GM12892 (cell line): ENCODE data around the gene CPNE1.

Experiments used
- DNase-seq: peaks from one replicate; pipeline ENCODE4 v3.0.0; 2011; ENCODE audit not compliant: insufficient read length
- FAIRE-seq: peaks from 2 replicates; lab custom pipeline; 2011; peaks lifted over from hg19 to GRCh38; lab: Jason Lieb, UNC
- POLR2A ChIP-seq: IDR thresholded peaks from 2 replicates; pipeline ENCODE4 v1.6.1; 2011; ENCODE audit warnings: low read depth, low read length, control low read depth
- POLR2AphosphoS5 ChIP-seq: IDR thresholded peaks from 2 replicates; pipeline ENCODE4 v1.6.1; 2011; ENCODE audit warnings: low read depth, low read length, control low read depth
- TAF1 ChIP-seq: IDR thresholded peaks from 2 replicates; pipeline ENCODE4 v1.6.1; 2011; ENCODE audit warnings: low read depth, mild to moderate bottlenecking, control low read depth, low read length, borderline replicate concordance

Gene CPNE1

GRCh38 chr20:35643045-35643444 lies 21.7 kb downstream of the CPNE1 start:
- FAIRE-seq = no peak
- TF ChIP-seq POLR2AphosphoS5 (no peak), POLR2A (no peak), TAF1 (no peak)
- no peak for DNase-seq

GRCh38 chr20:35641743-35642142 lies 23.0 kb downstream of the CPNE1 start:
- no peak for FAIRE-seq
- DNase-seq = no peak

GRCh38 chr20:35640724-35641123 lies 24.0 kb downstream of the CPNE1 start:
- TF ChIP-seq TAF1 = no peak
- TF ChIP-seq POLR2A = no peak
- no peak for TF ChIP-seq POLR2AphosphoS5

More at GRCh38 chr20:35641743-35642142, 23.0 kb downstream of the CPNE1 start:
- TF ChIP-seq TAF1 (no peak), POLR2A (no peak), POLR2AphosphoS5 (no peak)

GRCh38 chr20:35638751-35639150 lies 25.9 kb downstream of the CPNE1 start:
- no peak for TF ChIP-seq TAF1
- TF ChIP-seq POLR2AphosphoS5 = no peak
- no peak for TF ChIP-seq POLR2A
- DNase-seq (no peak), FAIRE-seq (no peak)

More at GRCh38 chr20:35640724-35641123, 24.0 kb downstream of the CPNE1 start:
- FAIRE-seq (no peak), DNase-seq (no peak)

- TF ChIP-seq TAF1 = no peak
- TF ChIP-seq POLR2AphosphoS5 = no peak
- TF ChIP-seq POLR2A = no peak
- FAIRE-seq = no peak
- DNase-seq = no peak
These were observed 27.4 kb downstream of the CPNE1 start for GRCh38 chr20:35637276-35637675.

- no peak for FAIRE-seq
- TF ChIP-seq POLR2AphosphoS5 (no peak), TAF1 (no peak), POLR2A (no peak)
- DNase-seq = no peak
These were observed 28.6 kb downstream of the CPNE1 start for GRCh38 chr20:35636095-35636494.

- no peak for FAIRE-seq
- no peak for TF ChIP-seq TAF1
- TF ChIP-seq POLR2A = no peak
- no peak for TF ChIP-seq POLR2AphosphoS5
- no peak for DNase-seq
These were observed 29.0 kb downstream of the CPNE1 start for GRCh38 chr20:35635652-35636051.

- FAIRE-seq = no peak
- no peak for DNase-seq
- TF ChIP-seq TAF1 = no peak
- TF ChIP-seq POLR2A = no peak
- TF ChIP-seq POLR2AphosphoS5 = no peak
These were observed 32.1 kb downstream of the CPNE1 start for GRCh38 chr20:35632539-35633115.

GRCh38 chr20:35630636-35631035 lies 34.1 kb downstream of the CPNE1 start:
- TF ChIP-seq TAF1 (no peak), POLR2AphosphoS5 (no peak), POLR2A (no peak)
- no peak for FAIRE-seq
- DNase-seq = no peak

GRCh38 chr20:35629427-35630145 lies 35.1 kb downstream of the CPNE1 start:
- TF ChIP-seq POLR2A (no peak), TAF1 (no peak), POLR2AphosphoS5 (no peak)
- FAIRE-seq (no peak), DNase-seq (no peak)

- DNase-seq (no peak), FAIRE-seq (no peak)
- no peak for TF ChIP-seq POLR2A
These were observed 37.6 kb downstream of the CPNE1 start for GRCh38 chr20:35627121-35627520.

- no peak for TF ChIP-seq POLR2AphosphoS5
- TF ChIP-seq TAF1 = no peak
- no peak for TF ChIP-seq POLR2A
- FAIRE-seq (no peak), DNase-seq (no peak)
These were observed 38.2 kb downstream of the CPNE1 start for GRCh38 chr20:35626386-35627001.
